Smooth muscle cell (in vitro differentiated cells): ENCODE measurements around the gene OPN3. TPM values are rescaled to one million over a fixed set of nuclear protein-coding genes. Genes with fewer than 3 reads are reported as not detected.

Experiments
- DNase-seq: peaks from one replicate; lab custom pipeline; 2025; ENCODE audit not compliant: unreplicated experiment; lab: John Stamatoyannopoulos, UW
- H2AFZ ChIP-seq: fragments of 200-600 bp; sonication (generic); 2 replicates; pipeline ENCODE4 v1.6.0; 2016; ENCODE audit warnings: antibody characterized with exemption, low read depth, mild to moderate bottlenecking
- H3F3A ChIP-seq: fragments of 200-600 bp; sonication (generic); 2 replicates; pipeline ENCODE4 v1.6.0; 2017; ENCODE audit warnings: antibody characterized with exemption, low read depth
- H3K27ac ChIP-seq: fragments of 200-600 bp; sonication (generic); 2 replicates; pipeline ENCODE4 v1.5.1; 2016; ENCODE audit warnings: low read depth, mild to moderate bottlenecking
- H3K27me3 ChIP-seq: fragments of 200-600 bp; sonication (generic); 2 replicates; pipeline ENCODE4 v1.6.1; 2016; ENCODE audit warnings: low read depth, mild to moderate bottlenecking
- H3K36me3 ChIP-seq: fragments of 200-600 bp; sonication (generic); 2 replicates; pipeline ENCODE4 v1.5.1; 2016; ENCODE audit warnings: low read depth
- H3K4me1 ChIP-seq: fragments of 200-600 bp; sonication (generic); 2 replicates; pipeline ENCODE4 v1.5.1; 2016; ENCODE audit warnings: low read depth
- H3K4me2 ChIP-seq: fragments of 200-600 bp; sonication (generic); 2 replicates; pipeline ENCODE4 v1.6.0; 2016; ENCODE audit warnings: mild to moderate bottlenecking
- H3K4me3 ChIP-seq: fragments of 200-600 bp; sonication (generic); 2 replicates; pipeline ENCODE4 v1.5.1; 2016; ENCODE audit warnings: mild to moderate bottlenecking
- H3K79me2 ChIP-seq: fragments of 200-600 bp; sonication (generic); 2 replicates; pipeline ENCODE4 v1.6.0; 2016; ENCODE audit warnings: low read depth, mild to moderate bottlenecking
- H3K9ac ChIP-seq: fragments of 200-600 bp; sonication (generic); 2 replicates; pipeline ENCODE4 v1.6.0; 2016; ENCODE audit warnings: low read depth
- H3K9me3 ChIP-seq: fragments of 200-600 bp; sonication (generic); replicated peaks from 2 replicates; pipeline ENCODE4 v1.5.1; 2016; ENCODE audit warnings: low read depth
- H4K20me1 ChIP-seq: fragments of 200-600 bp; sonication (generic); 2 replicates; pipeline ENCODE4 v1.6.0; 2016; ENCODE audit warnings: low read depth
- CTCF ChIP-seq: fragments of 200-600 bp; sonication (generic); IDR thresholded peaks from 2 replicates; pipeline ENCODE4 v1.5.1; 2017; ENCODE audit warnings: borderline replicate concordance, mild to moderate bottlenecking, antibody characterized with exemption; ENCODE audit not compliant: insufficient read depth, poor library complexity, severe bottlenecking
- WGBS: methylation state at CpG from one replicate; pipeline ENCODE4 v1.1.7; 2016; ENCODE audit warnings: low lambda C conversion rate; 5-methylcytosine and 5-hydroxymethylcytosine counted together
- polyA plus RNA-seq: library from polyadenylated mRNA; unstranded; fragments of >200 nt; fragmentation: Nextera tagmentation; extraction: Ambion mirVana; gene quantifications from 2 replicates; pipeline ENCODE4 v1.2.1, GENCODE V29; 2016
- total RNA-seq: library from RNA; depleted of rRNA; stranded (reverse); fragments of >200 nt; gene quantifications from 2 replicates; pipeline ENCODE4 v1.2.3, GENCODE V29; 2014

Gene OPN3
- total and polyA plus RNA-seq, 2 experiments from 2014 or later = 24.8 to 33.0 TPM

GRCh38 chr1:241555526-241555925, 84.6 kb downstream of the OPN3 start:
- no peaks in the 10 kb centered on the region for H4K20me1 ChIP-seq
- no peaks in the 10 kb centered on the region for H3F3A ChIP-seq
- H3K36me3 ChIP-seq = no peaks in the 10 kb centered on the region
- no peak overlapping the region for H2AFZ ChIP-seq
- no peak overlapping the region for H3K9ac ChIP-seq
- no peak for TF ChIP-seq CTCF
- H3K79me2 ChIP-seq = no peaks in the 10 kb centered on the region
- DNase-seq = no peak
- no peaks in the 10 kb centered on the region for H3K9me3 ChIP-seq
- no peaks in the 10 kb centered on the region for H3K4me1 ChIP-seq
- H3K4me2 ChIP-seq = no peak overlapping the region
- H3K27me3 ChIP-seq = no peaks in the 10 kb centered on the region
- WGBS = 100% methylated on average over 3 of the region's 3 CpGs
- no peak overlapping the region for H3K27ac ChIP-seq
- H3K4me3 ChIP-seq = no peak overlapping the region

GRCh38 chr1:241553886-241554592, 86.1 kb downstream of the OPN3 start:
- Histone ChIP-seq H3K9ac (no peak overlapping the region), H4K20me1 (no peaks in the 10 kb centered on the region), H3K79me2 (no peaks in the 10 kb centered on the region), H3K36me3 (no peaks in the 10 kb centered on the region), H3K27ac (no peak overlapping the region), H3K4me3 (no peak overlapping the region), H3F3A (no peaks in the 10 kb centered on the region), H3K27me3 (no peaks in the 10 kb centered on the region), H2AFZ (no peak overlapping the region), H3K4me1 (no peaks in the 10 kb centered on the region), H3K9me3 (no peaks in the 10 kb centered on the region), H3K4me2 (no peak overlapping the region)
- TF ChIP-seq CTCF = no peak
- 81% methylated on average over 7 of the region's 7 CpGs for WGBS
- DNase-seq = no peak

- Histone ChIP-seq H2AFZ (no peak overlapping the region), H3K27ac (no peak overlapping the region), H3F3A (no peaks in the 10 kb centered on the region), H4K20me1 (no peaks in the 10 kb centered on the region), H3K9me3 (no peaks in the 10 kb centered on the region), H3K4me3 (no peak overlapping the region), H3K4me1 (no peaks in the 10 kb centered on the region), H3K36me3 (no peaks in the 10 kb centered on the region), H3K79me2 (no peaks in the 10 kb centered on the region), H3K9ac (no peak overlapping the region), H3K4me2 (no peak overlapping the region), H3K27me3 (no peaks in the 10 kb centered on the region)
- WGBS = 81% methylated on average over 22 of the region's 22 CpGs
- DNase-seq = no peak
- no peak for TF ChIP-seq CTCF
Measured at GRCh38 chr1:241551759-241552638, 88.2 kb downstream of the OPN3 start.
